OCI-LY3 (cell line): Measurements from ENCODE around the gene KCNMA1.

Source experiments
- H2AFZ ChIP-seq: fragments of 200-600, 300-600 bp; shearing (Covaris generic); 2 replicates; pipeline ENCODE4 v1.6.0; 2014; ENCODE audit warnings: antibody characterized with exemption, low read depth, low read length
- H3K27ac ChIP-seq: fragments of 200-600, 300-600 bp; sonication (generic); 2 replicates; pipeline ENCODE4 v1.5.1; 2014; ENCODE audit warnings: mild to moderate bottlenecking, low read length, moderate library complexity, mixed read lengths
- H3K27me3 ChIP-seq: fragments of 200-600, 300-600 bp; sonication (generic); 2 replicates; pipeline ENCODE4 v1.6.1; 2014; ENCODE audit warnings: low read depth, low read length, mixed read lengths
- H3K36me3 ChIP-seq: fragments of 200-600, 300-600 bp; sonication (generic); replicated peaks from 2 replicates; pipeline ENCODE3; 2014; ENCODE audit warnings: low read depth, low read length, mixed read lengths
- H3K4me1 ChIP-seq: fragments of 300-600, 200-600 bp; sonication (generic); 2 replicates; pipeline ENCODE4 v1.6.1; 2014; ENCODE audit warnings: low read length, mixed read lengths
- H3K4me2 ChIP-seq: fragments of 200-600, 300-600 bp; sonication (generic); 2 replicates; pipeline ENCODE4 v1.6.1; 2014; ENCODE audit warnings: low read length, mixed read lengths
- H3K4me3 ChIP-seq: fragments of 300-600, 200-600 bp; sonication (generic); 2 replicates; pipeline ENCODE4 v1.5.1; 2014; ENCODE audit warnings: antibody characterized with exemption, mild to moderate bottlenecking, low read length, moderate library complexity
- H3K79me2 ChIP-seq: fragments of 300-600, 200-600 bp; shearing (Covaris generic); 2 replicates; pipeline ENCODE4 v1.6.1; 2014; ENCODE audit warnings: mild to moderate bottlenecking, low read length, mixed read lengths
- H3K9ac ChIP-seq: fragments of 300-600, 200-600 bp; shearing (Covaris generic); 2 replicates; pipeline ENCODE4 v1.6.0; 2014; ENCODE audit warnings: mild to moderate bottlenecking, low read length, moderate library complexity
- H3K9me3 ChIP-seq: fragments of 200-600, 300-600 bp; shearing (Covaris generic); 2 replicates; pipeline ENCODE4 v1.6.1; 2014; ENCODE audit warnings: low read length, mixed read lengths; ENCODE audit not compliant: insufficient read depth
- H4K20me1 ChIP-seq: fragments of 200-600, 300-600 bp; sonication (generic); 2 replicates; pipeline ENCODE4 v1.6.1; 2016; ENCODE audit warnings: low read length, mixed read lengths; ENCODE audit not compliant: insufficient read depth
- CTCF ChIP-seq: fragments of 200-600, 300-600 bp; sonication (generic); IDR thresholded peaks from 2 replicates; pipeline ENCODE4 v1.5.1; 2014; ENCODE audit warnings: antibody characterized with exemption, low read length, low read depth
- EZH2phosphoT487 ChIP-seq: fragments of 200-600 bp; shearing (Covaris generic); IDR thresholded peaks from 2 replicates; pipeline ENCODE4 v1.6.1; 2018; ENCODE audit warnings: antibody characterized with exemption, mixed run types, low read depth

The KCNMA1 gene

DNA sequence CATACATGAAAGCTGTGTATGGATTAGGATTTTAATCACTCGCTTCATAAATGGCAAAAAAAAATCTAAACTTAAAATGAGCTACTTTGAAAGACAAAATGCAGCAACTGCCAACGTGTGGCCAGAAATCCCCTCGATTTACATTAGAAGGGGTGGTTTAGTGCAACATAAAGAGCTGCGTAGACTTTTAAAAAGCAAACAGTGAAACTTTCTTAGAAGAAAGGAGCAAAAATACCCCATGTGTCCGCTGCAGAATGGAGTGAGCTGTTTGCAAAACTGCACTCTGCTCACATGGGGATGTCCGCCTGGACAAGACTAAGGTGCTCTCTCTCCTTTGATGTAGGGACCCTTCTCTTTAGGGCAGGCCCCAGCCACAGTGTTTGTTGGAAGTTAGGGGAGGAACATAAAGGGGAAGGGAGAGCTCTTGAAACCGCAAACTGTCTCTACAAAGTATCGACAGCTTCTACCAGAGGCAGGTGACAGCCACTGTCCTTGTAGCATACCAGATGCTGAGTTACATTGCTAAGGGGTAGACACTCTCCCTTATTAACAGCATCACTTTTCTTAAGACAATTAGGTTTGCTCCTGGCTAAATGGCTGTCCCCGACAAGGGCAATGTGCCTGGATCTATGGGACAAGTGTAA, 528.1 kb downstream of the KCNMA1 start:
- Histone ChIP-seq H3K27me3 (no peaks in the 10 kb centered on the region), H3K27ac (peak overlapping the region; percentile 58), H3K9me3 (no peaks in the 10 kb centered on the region), H2AFZ (no peak overlapping the region), H3K4me2 (peak overlapping the region; percentile 66), H3K4me1 (peaks cover 43% of the 10 kb centered on the region), H3K4me3 (peak overlapping the region; percentile 51), H3K9ac (no peak overlapping the region), H4K20me1 (peaks cover 10% of the 10 kb centered on the region; the same call in 1 of the 2 replicates), H3K36me3 (peaks cover 17% of the 10 kb centered on the region), H3K79me2 (no peaks in the 10 kb centered on the region)
- TF ChIP-seq EZH2phosphoT487 (no peak), CTCF (no peak)

DNA sequence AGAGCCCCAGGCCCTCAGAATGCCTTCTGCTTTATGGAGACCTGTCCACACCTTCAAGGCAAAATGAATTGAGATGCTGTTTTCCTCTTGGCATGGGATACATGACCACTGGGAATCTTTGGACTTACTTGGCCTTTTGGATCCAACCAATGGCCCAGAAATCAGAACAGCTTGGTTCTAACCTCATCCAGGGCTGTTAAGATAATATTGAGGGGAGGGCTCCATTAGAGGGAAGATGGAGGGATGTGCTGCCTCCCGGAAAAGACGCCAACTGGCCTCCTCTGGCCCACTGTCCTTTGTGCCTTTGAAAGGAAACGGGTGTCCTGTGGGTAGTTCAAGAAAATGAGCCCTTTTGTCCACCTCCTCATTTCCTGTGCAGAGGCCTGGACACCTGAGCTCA, 530.9 kb downstream of the KCNMA1 start:
- Histone ChIP-seq H2AFZ (no peak overlapping the region), H3K27ac (no peak overlapping the region), H3K4me2 (no peak overlapping the region), H3K27me3 (no peaks in the 10 kb centered on the region), H3K9me3 (no peaks in the 10 kb centered on the region), H3K4me3 (no peak overlapping the region), H3K9ac (no peak overlapping the region), H3K36me3 (peaks cover 17% of the 10 kb centered on the region), H3K4me1 (peaks cover 38% of the 10 kb centered on the region), H4K20me1 (peaks cover 6% of the 10 kb centered on the region; the same call in 1 of the 2 replicates), H3K79me2 (no peaks in the 10 kb centered on the region)
- no peak for TF ChIP-seq EZH2phosphoT487
- TF ChIP-seq CTCF = no peak

GRCh38 chr10:77105761-77106221, 531.8 kb downstream of the KCNMA1 start:
- TF ChIP-seq CTCF (no peak), EZH2phosphoT487 (no peak)
- no peaks in the 10 kb centered on the region for H3K9me3 ChIP-seq
- peaks cover 29% of the 10 kb centered on the region for H3K4me1 ChIP-seq
- no peak overlapping the region for H3K4me2 ChIP-seq
- peaks cover 21% of the 10 kb centered on the region for H3K36me3 ChIP-seq
- peaks cover 6% of the 10 kb centered on the region; the same call in 1 of the 2 replicates for H4K20me1 ChIP-seq
- no peak overlapping the region for H3K9ac ChIP-seq
- no peaks in the 10 kb centered on the region for H3K79me2 ChIP-seq
- H2AFZ ChIP-seq = no peak overlapping the region
- no peak overlapping the region for H3K27ac ChIP-seq
- H3K4me3 ChIP-seq = no peak overlapping the region
- H3K27me3 ChIP-seq = no peaks in the 10 kb centered on the region

DNA sequence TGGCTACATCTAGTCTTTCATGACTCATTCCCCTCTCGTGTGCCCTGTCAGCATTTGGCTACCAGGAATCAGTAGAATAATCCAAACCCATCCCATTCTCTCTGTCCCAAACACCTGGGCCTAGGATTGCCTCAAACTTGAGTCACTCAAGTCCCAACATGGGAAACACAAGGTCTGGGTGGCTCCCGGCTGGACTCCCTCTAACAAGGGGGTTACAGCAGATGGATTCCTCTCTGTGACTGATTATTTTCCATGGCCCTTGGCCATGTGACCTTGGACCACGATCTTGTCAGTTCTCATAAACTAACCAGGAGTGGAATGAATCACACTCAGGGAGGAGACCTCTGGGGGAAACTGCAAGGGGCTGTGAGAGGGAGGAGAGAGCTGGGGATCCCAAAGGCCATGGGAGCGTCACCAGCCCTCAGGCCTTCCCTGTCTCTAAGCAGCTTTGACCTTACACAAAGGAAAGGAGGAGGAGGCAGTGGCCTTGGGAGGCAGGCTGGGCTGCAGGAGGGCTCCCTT, 533.1 kb downstream of the KCNMA1 start:
- no peaks in the 10 kb centered on the region for H4K20me1 ChIP-seq
- no peaks in the 10 kb centered on the region for H3K27me3 ChIP-seq
- TF ChIP-seq EZH2phosphoT487 = no peak
- no peak for TF ChIP-seq CTCF
- no peaks in the 10 kb centered on the region for H3K79me2 ChIP-seq
- H3K27ac ChIP-seq = no peak overlapping the region
- no peak overlapping the region for H3K4me2 ChIP-seq
- no peak overlapping the region for H3K4me3 ChIP-seq
- peaks cover 23% of the 10 kb centered on the region for H3K36me3 ChIP-seq
- peaks cover 18% of the 10 kb centered on the region for H3K4me1 ChIP-seq
- no peak overlapping the region for H2AFZ ChIP-seq
- no peaks in the 10 kb centered on the region for H3K9me3 ChIP-seq
- H3K9ac ChIP-seq = no peak overlapping the region
